SU-DHL-6 (cell line): ENCODE measurements around the gene EML4.

Source experiments
- H2AFZ ChIP-seq: fragments of 200-600 bp; sonication (generic); 2 replicates; pipeline ENCODE4 v1.6.1; 2014; ENCODE audit warnings: low read depth, mild to moderate bottlenecking, moderate library complexity, mixed read lengths, antibody characterized with exemption, low read length; ENCODE audit not compliant: severe bottlenecking
- H3F3A ChIP-seq: fragments of 200-600 bp; shearing (Covaris generic); 2 replicates; pipeline ENCODE4 v1.6.0; 2016; ENCODE audit warnings: antibody characterized with exemption, mild to moderate bottlenecking; ENCODE audit not compliant: insufficient read depth
- H3K27ac ChIP-seq: fragments of 200-600 bp; sonication (generic); 2 replicates; pipeline ENCODE4 v1.5.1; 2016; ENCODE audit warnings: low read depth, mild to moderate bottlenecking, low read length, moderate library complexity, mixed read lengths
- H3K27me3 ChIP-seq: fragments of 200-600 bp; sonication (generic), shearing (Covaris generic); 2 replicates; pipeline ENCODE4 v1.6.0; 2014; ENCODE audit warnings: mild to moderate bottlenecking, low read length
- H3K36me3 ChIP-seq: fragments of 200-600 bp; sonication (generic); 2 replicates; pipeline ENCODE4 v1.6.1; 2014; ENCODE audit warnings: mild to moderate bottlenecking, low read length, mixed read lengths
- H3K4me2 ChIP-seq: fragments of 300-600, 200-600 bp; shearing (Covaris generic), sonication (generic); 2 replicates; pipeline ENCODE4 v1.6.0; 2014; ENCODE audit warnings: low read length, low read depth, mild to moderate bottlenecking; ENCODE audit not compliant: poor library complexity, severe bottlenecking
- H3K4me3 ChIP-seq: fragments of 200-600 bp; sonication (generic); 2 replicates; pipeline ENCODE4 v1.5.1; 2014; ENCODE audit warnings: antibody characterized with exemption, low read length, mild to moderate bottlenecking, mixed read lengths; ENCODE audit not compliant: insufficient read depth, poor library complexity, severe bottlenecking
- H3K79me2 ChIP-seq: fragments of 200-600 bp; sonication (generic); 2 replicates; pipeline ENCODE4 v1.6.1; 2014; ENCODE audit warnings: mild to moderate bottlenecking, low read length, moderate library complexity; ENCODE audit not compliant: insufficient read depth
- H3K9ac ChIP-seq: fragments of 200-600 bp; sonication (generic); 2 replicates; pipeline ENCODE4 v1.7.0; 2014; ENCODE audit warnings: mild to moderate bottlenecking, low read length
- H3K9me2 ChIP-seq: fragments of 200-600 bp; sonication (generic); replicated peaks from 2 replicates; pipeline ENCODE4 v1.6.1; 2014; ENCODE audit warnings: low read length; ENCODE audit not compliant: insufficient read depth
- H3K9me3 ChIP-seq: fragments of 200-600 bp; sonication (generic); 2 replicates; pipeline ENCODE4 v1.6.1; 2014; ENCODE audit warnings: low read length, mixed read lengths; ENCODE audit not compliant: insufficient read depth
- H4K20me1 ChIP-seq: fragments of 200-600 bp; sonication (generic); 2 replicates; pipeline ENCODE4 v1.6.1; 2014; ENCODE audit warnings: low read depth, mild to moderate bottlenecking, antibody characterized with exemption, low read length, moderate library complexity, mixed read lengths
- CTCF ChIP-seq: fragments of 200-600 bp; sonication (generic); IDR thresholded peaks from one replicate; pipeline ENCODE4 v1.5.1; 2017; ENCODE audit warnings: antibody characterized with exemption, mild to moderate bottlenecking, low read length, moderate library complexity; ENCODE audit not compliant: insufficient read depth, poor library complexity, severe bottlenecking
- EZH2phosphoT487 ChIP-seq: fragments of 200-600 bp; sonication (generic), shearing (Covaris generic); conservative IDR thresholded peaks from 2 replicates; pipeline ENCODE4 v1.6.1; 2018; ENCODE audit warnings: mild to moderate bottlenecking, antibody characterized with exemption, low read length, moderate library complexity, mixed read lengths

Gene EML4

GRCh38 chr2:42340938-42341636 is 171.9 kb downstream of the EML4 start:
- Histone ChIP-seq H3F3A (no peaks in the 10 kb centered on the region), H3K9ac (no peak overlapping the region), H2AFZ (no peak overlapping the region), H3K27ac (no peak overlapping the region), H3K4me2 (no peak overlapping the region), H3K27me3 (no peaks in the 10 kb centered on the region), H3K79me2 (peaks cover 17% of the 10 kb centered on the region), H4K20me1 (no peaks in the 10 kb centered on the region), H3K9me3 (no peaks in the 10 kb centered on the region), H3K36me3 (no peaks in the 10 kb centered on the region), H3K9me2 (no peaks in the 10 kb centered on the region), H3K4me3 (no peak overlapping the region)
- TF ChIP-seq EZH2phosphoT487 (no peak), CTCF (no peak)

GRCh38 chr2:42342061-42342794 is 173.1 kb downstream of the EML4 start:
- TF ChIP-seq EZH2phosphoT487 (no peak), CTCF (no peak)
- H3K4me2 ChIP-seq, result no peak overlapping the region
- no peaks in the 10 kb centered on the region for H4K20me1 ChIP-seq
- no peaks in the 10 kb centered on the region for H3K9me3 ChIP-seq
- no peaks in the 10 kb centered on the region for H3K27me3 ChIP-seq
- H3F3A ChIP-seq, result no peaks in the 10 kb centered on the region
- no peak overlapping the region for H3K27ac ChIP-seq
- H3K79me2 ChIP-seq, result peaks cover 18% of the 10 kb centered on the region
- H3K9ac ChIP-seq, result no peak overlapping the region
- no peaks in the 10 kb centered on the region for H3K36me3 ChIP-seq
- H2AFZ ChIP-seq, result no peak overlapping the region
- no peaks in the 10 kb centered on the region for H3K9me2 ChIP-seq
- no peak overlapping the region for H3K4me3 ChIP-seq

- Histone ChIP-seq H3K27ac (no peak overlapping the region), H3K9me3 (no peaks in the 10 kb centered on the region), H3F3A (no peaks in the 10 kb centered on the region), H3K4me3 (no peak overlapping the region), H3K9ac (no peak overlapping the region), H3K9me2 (no peaks in the 10 kb centered on the region), H2AFZ (no peak overlapping the region), H3K27me3 (no peaks in the 10 kb centered on the region), H4K20me1 (no peaks in the 10 kb centered on the region), H3K79me2 (peaks cover 24% of the 10 kb centered on the region), H3K4me2 (no peak overlapping the region), H3K36me3 (no peaks in the 10 kb centered on the region)
- no peak for TF ChIP-seq CTCF
- no peak for TF ChIP-seq EZH2phosphoT487
These were observed 173.7 kb downstream of the EML4 start for GRCh38 chr2:42342795-42343241.
